ENCODE measurements around the gene CAMSAP2. TPM values are rescaled to one million over a fixed set of nuclear protein-coding genes. Genes with fewer than 3 reads are reported as not detected.

The CAMSAP2 gene
- total RNA-seq, 1 experiment from 2014 or later, result 22.3 TPM

- no peak for DNase-seq (ENCODE audit: low read depth)
These were observed 138.3 kb downstream of the CAMSAP2 start for GRCh38 chr1:200877010-200877409.

GRCh38 chr1:200877839-200878551 is 139.3 kb downstream of the CAMSAP2 start:
- DNase-seq (ENCODE audit: low read depth), result peak; percentile 69

GRCh38 chr1:200880212-200880611 is 141.5 kb downstream of the CAMSAP2 start:
- peak; percentile 93 for DNase-seq (ENCODE audit: low read depth)

GRCh38 chr1:200883118-200883517 is 144.4 kb downstream of the CAMSAP2 start:
- DNase-seq (ENCODE audit: low read depth), result no peak

GRCh38 chr1:200885623-200886402 is 147.1 kb downstream of the CAMSAP2 start:
- no peak for DNase-seq (ENCODE audit: low read depth)

- DNase-seq (ENCODE audit: low read depth), result no peak
These were observed 147.9 kb downstream of the CAMSAP2 start for GRCh38 chr1:200886594-200886993.

- DNase-seq (ENCODE audit: low read depth), result no peak
These were observed 148.3 kb downstream of the CAMSAP2 start for GRCh38 chr1:200887036-200887435.

GRCh38 chr1:200887772-200888348 is 149.2 kb downstream of the CAMSAP2 start:
- no peak for DNase-seq (ENCODE audit: low read depth)

GRCh38 chr1:200888349-200888838 is 149.7 kb downstream of the CAMSAP2 start:
- peak; percentile 98 for DNase-seq (ENCODE audit: low read depth)

- peak; percentile 27 for DNase-seq (ENCODE audit: low read depth)
These were observed 150.9 kb downstream of the CAMSAP2 start for GRCh38 chr1:200889571-200889970.

- no peak for DNase-seq (ENCODE audit: low read depth)
These were observed 151.3 kb downstream of the CAMSAP2 start for GRCh38 chr1:200890027-200890426.

GRCh38 chr1:200890818-200891773 is 152.4 kb downstream of the CAMSAP2 start:
- DNase-seq (ENCODE audit: low read depth), result peak; percentile 78

- peak; percentile 29 for DNase-seq (ENCODE audit: low read depth)
These were observed 153.1 kb downstream of the CAMSAP2 start for GRCh38 chr1:200891774-200892157.

- no peak for DNase-seq (ENCODE audit: low read depth)
These were observed 153.9 kb downstream of the CAMSAP2 start for GRCh38 chr1:200892546-200892945.

- DNase-seq (ENCODE audit: low read depth), result no peak
These were observed 154.3 kb downstream of the CAMSAP2 start for GRCh38 chr1:200892958-200893357.

- DNase-seq (ENCODE audit: low read depth), result no peak
These were observed 154.8 kb downstream of the CAMSAP2 start for GRCh38 chr1:200893411-200893901.

GRCh38 chr1:200894712-200895442 is 156.2 kb downstream of the CAMSAP2 start, which contains the start of gene INAVA:
TSS of gene INAVA (plus strand) at chr1:200894900. CDS start at chr1:200898401, 3,501 bp downstream.
- no peak for DNase-seq (ENCODE audit: low read depth)

- DNase-seq (ENCODE audit: low read depth), result no peak
These were observed 156.7 kb downstream of the CAMSAP2 start for GRCh38 chr1:200895443-200895789.

GRCh38 chr1:200895801-200896530 is 157.3 kb downstream of the CAMSAP2 start:
- no peak for DNase-seq (ENCODE audit: low read depth)

Data from RPMI7951 (cell line).